Right lobe of liver (tissue), 6 donors: ENCODE data around the gene KTN1. TPM values are rescaled to one million over a fixed set of nuclear protein-coding genes. Genes with fewer than 3 reads are reported as not detected.

ENCODE experiments used
- ATAC-seq, 4 donors: fragments of 200-7000 bp; cut with Tn5 transposase; one replicate each; pipeline ENCODE4 v1.9.1; 2020; ENCODE audit warnings: mild to moderate bottlenecking in 4 of 4, moderate library complexity in 4 of 4
- DNase-seq, 3 donors: peaks; one replicate each; pipeline ENCODE4 v3.0.0-alpha.2; 2020
- H3K27ac ChIP-seq, 3 donors: fragments of 200-600 bp; one replicate each; pipeline ENCODE4 v1.8.0; 2022
- H3K27me3 ChIP-seq, 2 donors: fragments of 200-600 bp; one replicate each; pipeline ENCODE4 v1.8.0; 2022
- H3K36me3 ChIP-seq, 4 donors: fragments of 200-600 bp; sonication (generic) in 1 of 4; one replicate each; pipeline versions ENCODE4 v1.5.1 to v1.8.0; 2017 to 2022; ENCODE audit warnings: control low read depth in 1 of 4
- H3K4me1 ChIP-seq, 4 donors: fragments of 200-600 bp; sonication (generic) in 1 of 4; one replicate each; pipeline versions ENCODE4 v1.5.1 to v1.8.0; 2017 to 2022; ENCODE audit warnings: control low read depth in 1 of 4
- H3K4me3 ChIP-seq, 3 donors: fragments of 200-600 bp; one replicate each; pipeline ENCODE4 v1.8.0; 2022
- H3K9me3 ChIP-seq, 4 donors: fragments of 200-600 bp; sonication (generic) in 1 of 4; one replicate each; pipeline versions ENCODE4 v1.5.1 to v1.8.0; 2017 to 2022; ENCODE audit warnings: control low read depth in 1 of 4
- POLR2A ChIP-seq: fragments of 450-650 bp; IDR thresholded peaks from one replicate; pipeline ENCODE4 v1.6.1; 2017; ENCODE audit warnings: antibody characterized with exemption, mild to moderate bottlenecking
- WGBS: methylation state at CpG from one replicate; pipeline ENCODE4 v1.1.6; 2018; ENCODE audit warnings: low coverage, low lambda C conversion rate; ENCODE audit not compliant: insufficient coverage; ENCODE audit errors: missing lambda C conversion rate; 5-methylcytosine and 5-hydroxymethylcytosine counted together
- intact Hi-C, 2 donors: fragments of 100-400 bp; cut with DNase I; formaldehyde crosslinking; loops; one replicate each; pipeline versions ENCODE4 v1.11.2 to v1.14.1; 2022
- total RNA-seq, 6 experiments: library from RNA; depleted of rRNA in 2 of 6; stranded (reverse); fragments of >200 nt in 2 of 6; fragmentation: NEBNext Ultra II Directional in 3 of 6; extraction: Animal tissue kit (Norgen Biotek cat#: 25700) in 3 of 6; gene quantifications; one replicate each; pipeline versions ENCODE4 v1.1.0 to v1.2.4, GENCODE V29; 2016 to 2023
- TF ChIP-seq, protein P1 (sequence below), 4 donors: fragments of 200-600 bp in 3 of 4; fragments of 450-650 bp in 1 of 4; IDR thresholded peaks; one replicate each; pipeline versions ENCODE4 v1.5.1 to v1.8.0; 2016 to 2022; ENCODE audit warnings: antibody characterized with exemption in 4 of 4, mild to moderate bottlenecking in 2 of 4
- donor health status: DM: no; HTN: yes; CAD: no.
- donor health status: DM: no; HTN: no; CAD: no.
- donor health status: DM: no; HTN: no; CAD: no.
- donor health status: DM: no; HTN: yes; CAD: no.
- donor health status: DM: no; HTN: yes; CAD: no.

The KTN1 gene
- total RNA-seq, 6 experiments from 2014 or later, result 55.8 to 90.8 (median 64.1) TPM

DNA sequence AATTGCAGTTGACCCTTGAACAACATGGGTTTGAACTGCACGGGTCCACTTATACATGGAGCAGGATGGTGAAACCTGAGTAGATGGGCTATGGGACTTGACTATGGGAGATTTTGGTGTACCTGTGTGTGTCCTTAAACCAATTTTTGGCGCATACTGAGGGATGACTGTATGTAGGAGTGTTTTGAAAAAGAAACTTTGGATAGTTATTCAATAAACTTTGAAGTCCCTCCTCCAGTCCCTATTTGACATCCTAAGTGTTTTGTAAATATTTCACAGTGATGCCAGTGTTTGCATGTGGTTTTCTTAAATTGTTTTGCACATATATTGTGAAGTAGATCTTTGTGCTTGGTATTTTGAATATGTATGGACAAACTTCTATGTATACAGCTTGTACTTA is 12.4 kb downstream of the KTN1 start:
- whole genome bisulfite sequencing, result 37% methylated on average over 2 of the region's 2 CpGs

DNA sequence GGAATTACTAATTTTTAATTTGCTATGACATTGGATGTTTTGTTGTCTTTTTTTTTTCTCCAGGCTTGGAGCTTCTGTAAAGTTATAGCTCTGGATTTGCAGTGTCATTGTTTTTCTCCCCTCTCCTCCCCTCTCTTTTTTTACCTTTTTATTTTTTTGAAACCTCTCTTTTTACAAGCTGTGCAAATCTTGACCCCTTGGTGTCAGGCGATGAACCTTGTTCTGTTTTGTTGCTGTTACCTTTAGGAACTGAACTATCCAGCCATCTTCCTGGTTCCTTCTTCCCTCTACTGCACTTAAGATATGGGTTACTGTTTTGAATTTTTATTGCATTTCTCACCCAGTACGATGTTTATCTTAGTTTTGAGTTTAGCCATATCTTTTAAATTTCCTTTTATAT is 13.7 kb downstream of the KTN1 start:
- no peak for DNase-seq
- intact Hi-C loops, result no loop called here
- Histone ChIP-seq H3K27me3 (no peaks in the 10 kb centered on the region), H3K36me3 (no peaks in the 10 kb centered on the region), H3K9me3 (no peaks in the 10 kb centered on the region), H3K4me1 (peaks cover 0 to 39% (median 15%) of the 10 kb centered on the region in 4 donors), H3K4me3 (no peak overlapping the region), H3K27ac (no peak overlapping the region)
- WGBS, result 62% methylated on average over 2 of the region's 2 CpGs
- ATAC-seq, result peak in 2 of 4 donors; percentile 45 to 56
- TF ChIP-seq, protein P1, sequence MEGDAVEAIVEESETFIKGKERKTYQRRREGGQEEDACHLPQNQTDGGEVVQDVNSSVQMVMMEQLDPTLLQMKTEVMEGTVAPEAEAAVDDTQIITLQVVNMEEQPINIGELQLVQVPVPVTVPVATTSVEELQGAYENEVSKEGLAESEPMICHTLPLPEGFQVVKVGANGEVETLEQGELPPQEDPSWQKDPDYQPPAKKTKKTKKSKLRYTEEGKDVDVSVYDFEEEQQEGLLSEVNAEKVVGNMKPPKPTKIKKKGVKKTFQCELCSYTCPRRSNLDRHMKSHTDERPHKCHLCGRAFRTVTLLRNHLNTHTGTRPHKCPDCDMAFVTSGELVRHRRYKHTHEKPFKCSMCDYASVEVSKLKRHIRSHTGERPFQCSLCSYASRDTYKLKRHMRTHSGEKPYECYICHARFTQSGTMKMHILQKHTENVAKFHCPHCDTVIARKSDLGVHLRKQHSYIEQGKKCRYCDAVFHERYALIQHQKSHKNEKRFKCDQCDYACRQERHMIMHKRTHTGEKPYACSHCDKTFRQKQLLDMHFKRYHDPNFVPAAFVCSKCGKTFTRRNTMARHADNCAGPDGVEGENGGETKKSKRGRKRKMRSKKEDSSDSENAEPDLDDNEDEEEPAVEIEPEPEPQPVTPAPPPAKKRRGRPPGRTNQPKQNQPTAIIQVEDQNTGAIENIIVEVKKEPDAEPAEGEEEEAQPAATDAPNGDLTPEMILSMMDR (IDR thresholded peaks at IDR 0.05), result no peak
- TF ChIP-seq POLR2A, result no peak

More for the DNA sequence above, 12.4 kb downstream of the KTN1 start:
- Histone ChIP-seq H3K27me3 (no peaks in the 10 kb centered on the region), H3K4me1 (peaks cover 0 to 51% (median 15%) of the 10 kb centered on the region in 4 donors), H3K4me3 (no peak overlapping the region), H3K9me3 (no peaks in the 10 kb centered on the region), H3K36me3 (no peaks in the 10 kb centered on the region), H3K27ac (no peak overlapping the region)
- DNase-seq (no peak), ATAC-seq (peak; percentile 42 to 81 (median 60))
- intact Hi-C loops, result no loop called here
- no peak for TF ChIP-seq POLR2A
- TF ChIP-seq, protein P1 (IDR thresholded peaks at IDR 0.05), result no peak

DNA sequence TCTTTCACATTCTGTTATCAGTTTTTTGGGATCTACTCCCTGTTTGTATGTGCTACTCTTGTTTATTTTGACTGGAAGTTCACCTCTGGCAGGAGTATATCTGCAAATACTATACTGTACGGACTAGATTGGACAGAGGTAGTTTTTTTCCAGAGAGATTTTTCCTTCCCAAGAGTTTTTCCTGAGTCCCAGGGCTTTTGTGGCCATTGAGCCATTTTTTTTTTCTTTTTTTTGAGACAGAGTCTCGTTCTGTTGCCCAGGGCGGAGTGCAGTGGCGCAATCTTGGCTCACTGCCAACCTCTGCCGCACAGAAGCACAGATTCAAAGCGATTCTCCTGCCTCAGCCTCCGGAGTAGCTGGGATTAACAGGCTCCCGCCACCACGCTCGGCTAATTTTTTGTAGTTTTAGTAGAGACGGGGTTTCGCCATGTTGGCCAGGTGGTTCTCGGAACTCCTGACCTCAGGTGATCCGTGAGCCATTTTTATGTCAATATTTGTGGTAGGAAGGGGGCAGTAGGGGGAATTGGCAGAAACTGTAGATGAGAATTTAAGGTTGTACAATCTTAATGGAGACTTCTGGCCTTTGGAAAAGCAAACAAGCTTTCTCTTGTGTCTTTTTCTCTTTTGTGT is 19.4 kb downstream of the KTN1 start:
- Histone ChIP-seq H3K9me3 (no peaks in the 10 kb centered on the region), H3K36me3 (no peaks in the 10 kb centered on the region), H3K27ac (peak overlapping the region; percentile 64 to 76 (median 67)), H3K4me1 (peaks cover 0 to 35% (median 11%) of the 10 kb centered on the region in 4 donors), H3K4me3 (peak overlapping the region in 2 of 3 donors; percentile 27 to 45), H3K27me3 (no peaks in the 10 kb centered on the region)
- intact Hi-C loops, result no loop called here
- ATAC-seq (peak; percentile 88 to 96 (median 90)), DNase-seq (peak; percentile 59 to 82 (median 80))
- WGBS, result 37% methylated on average over 14 of the region's 14 CpGs
- TF ChIP-seq, protein P1 (IDR thresholded peaks at IDR 0.05), result no peak
- TF ChIP-seq POLR2A, result no peak

DNA sequence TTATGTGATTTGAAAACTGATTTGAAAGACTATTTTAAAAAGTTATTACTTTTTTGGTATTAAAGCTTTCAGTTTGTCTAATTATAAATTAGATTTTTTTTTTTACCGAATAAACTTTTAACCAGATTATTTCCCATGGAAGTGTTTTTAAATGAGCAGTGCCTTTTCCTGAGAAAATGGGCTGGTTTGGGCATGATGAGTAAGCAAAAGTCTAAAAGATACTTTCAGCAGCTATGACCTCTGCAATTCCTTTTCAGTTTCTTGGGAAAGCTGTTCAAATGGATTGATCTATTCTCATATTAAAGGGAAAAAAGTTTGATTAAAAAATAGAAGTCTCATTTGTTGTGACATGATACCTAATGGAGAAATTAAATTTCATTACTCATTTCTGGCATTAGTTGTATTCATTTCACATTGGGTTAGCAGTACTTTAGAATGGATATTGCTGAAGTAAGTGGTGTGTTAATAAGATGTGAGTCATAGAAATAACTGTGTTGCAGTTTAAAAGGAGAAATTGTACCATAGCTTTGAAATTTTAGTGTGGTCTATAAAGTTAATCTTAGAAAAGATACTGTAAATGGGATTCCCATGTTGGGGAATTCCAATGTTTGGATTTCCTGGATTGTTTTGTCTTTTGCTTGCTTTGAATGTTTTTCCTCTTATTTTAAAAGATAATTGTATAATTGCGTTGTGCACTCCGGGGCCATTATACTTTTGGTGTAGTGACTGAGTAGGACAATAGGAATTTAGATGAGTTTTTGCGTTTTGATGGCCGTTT is 21.0 kb downstream of the KTN1 start:
- intact Hi-C loops, result no loop called here
- Histone ChIP-seq H3K36me3 (no peaks in the 10 kb centered on the region), H3K27ac (peak overlapping the region in 1 of 3 donors; percentile 76), H3K4me1 (peaks cover 0 to 28% (median 7%) of the 10 kb centered on the region in 4 donors), H3K9me3 (no peaks in the 10 kb centered on the region), H3K4me3 (no peak overlapping the region), H3K27me3 (no peaks in the 10 kb centered on the region)
- TF ChIP-seq POLR2A, result no peak
- TF ChIP-seq, protein P1 (IDR thresholded peaks at IDR 0.05), result no peak
- 52% methylated on average over 5 of the region's 5 CpGs for WGBS
- no peak for ATAC-seq
- DNase-seq, result no peak
